Transverse colon (tissue), 4 donors: ENCODE data around the gene PRRT1. TPM values are rescaled to one million over a fixed set of nuclear protein-coding genes. Genes with fewer than 3 reads are reported as not detected.

Source experiments
- DNase-seq: peaks from one replicate; pipeline ENCODE4 v3.0.0-alpha.2; 2019
- H3K27ac ChIP-seq, 4 donors: fragments of 200-600 bp; sonication (generic); 2 replicates each; pipeline ENCODE4 v1.5.1; 2016 to 2018; ENCODE audit warnings: inconsistent platforms in 4 of 4
- H3K27me3 ChIP-seq: fragments of 200-600 bp; sonication (generic); 2 replicates; pipeline ENCODE4 v1.5.1; 2017; ENCODE audit warnings: inconsistent platforms
- H3K36me3 ChIP-seq, 4 donors: fragments of 200-600 bp; sonication (generic); 2 replicates each; pipeline ENCODE4 v1.5.1; 2017 to 2019; ENCODE audit warnings: inconsistent platforms in 4 of 4
- H3K4me1 ChIP-seq, 4 donors: fragments of 200-600 bp; sonication (generic); 2 replicates each; pipeline ENCODE4 v1.5.1; 2017 to 2020; ENCODE audit warnings: inconsistent platforms in 4 of 4
- H3K4me3 ChIP-seq, 4 donors: fragments of 200-600 bp; sonication (generic); 1 replicate in 1 of 4; 2 replicates in 3 of 4; pipeline versions ENCODE4 v1.5.1 to v1.6.1; 2017 to 2019; ENCODE audit warnings: inconsistent platforms in 4 of 4
- H3K9me3 ChIP-seq, 2 donors: fragments of 200-600 bp; sonication (generic); 2 replicates each; pipeline ENCODE4 v1.5.1; 2017 to 2019; ENCODE audit warnings: inconsistent platforms in 2 of 2
- EP300 ChIP-seq: sonication (generic); formaldehyde crosslinking; IDR thresholded peaks from one replicate; pipeline ENCODE4 v1.6.1; 2017; ENCODE audit warnings: antibody characterized with exemption, low read depth
- POLR2A ChIP-seq: fragments of 450-650 bp; IDR thresholded peaks from one replicate; pipeline ENCODE4 v1.6.1; 2016; ENCODE audit warnings: antibody characterized with exemption, mild to moderate bottlenecking, moderate library complexity
- POLR2AphosphoS5 ChIP-seq, 3 donors: sonication (generic); formaldehyde crosslinking; IDR thresholded peaks; one replicate each; pipeline ENCODE4 v1.6.1; 2016; ENCODE audit warnings: antibody characterized with exemption in 3 of 3
- WGBS, 2 donors: methylation state at CpG; one replicate each; pipeline ENCODE4 v1.1.5; 2018; ENCODE audit warnings: low coverage in 1 of 2; 5-methylcytosine and 5-hydroxymethylcytosine counted together
- in situ Hi-C, 4 donors: fragments of 200-750 bp; cut with MboI; loops; one replicate each; pipeline versions ENCODE4 v1.15.0 to v1.15.1; 2017; ENCODE audit warnings: low sequenced_read_pairs in 3 of 4, low pct_ligation_motif_present in 1 of 4, low pct_unique_long_range_greater_than_20kb in 1 of 4
- intact Hi-C: fragments of 100-400 bp; cut with DNase I; formaldehyde crosslinking; loops from one replicate; pipeline ENCODE4 v1.15.1; 2023; ENCODE audit warnings: low total_unique reads
- total RNA-seq, 4 donors: library from RNA; depleted of rRNA; stranded (reverse); fragments of >200 nt; gene quantifications; one replicate each; pipeline ENCODE4 v1.1.0, GENCODE V29; 2016
- TF ChIP-seq, protein P1 (sequence below), 5 experiments: fragments of 200-600 bp in 3 of 5; fragments of 450-650 bp in 2 of 5; sonication (generic) in 3 of 5; IDR thresholded peaks; 1 replicate in 2 of 5; 2 replicates in 3 of 5; pipeline ENCODE4 v1.5.1; 2016 to 2017; ENCODE audit warnings: antibody characterized with exemption in 5 of 5, inconsistent platforms in 3 of 5, mild to moderate bottlenecking in 2 of 5, moderate library complexity in 1 of 5

PRRT1 gene
- total RNA-seq, 4 donors from 2014 or later, result 2.4 to 2.7 TPM; not detected in 2

DNA sequence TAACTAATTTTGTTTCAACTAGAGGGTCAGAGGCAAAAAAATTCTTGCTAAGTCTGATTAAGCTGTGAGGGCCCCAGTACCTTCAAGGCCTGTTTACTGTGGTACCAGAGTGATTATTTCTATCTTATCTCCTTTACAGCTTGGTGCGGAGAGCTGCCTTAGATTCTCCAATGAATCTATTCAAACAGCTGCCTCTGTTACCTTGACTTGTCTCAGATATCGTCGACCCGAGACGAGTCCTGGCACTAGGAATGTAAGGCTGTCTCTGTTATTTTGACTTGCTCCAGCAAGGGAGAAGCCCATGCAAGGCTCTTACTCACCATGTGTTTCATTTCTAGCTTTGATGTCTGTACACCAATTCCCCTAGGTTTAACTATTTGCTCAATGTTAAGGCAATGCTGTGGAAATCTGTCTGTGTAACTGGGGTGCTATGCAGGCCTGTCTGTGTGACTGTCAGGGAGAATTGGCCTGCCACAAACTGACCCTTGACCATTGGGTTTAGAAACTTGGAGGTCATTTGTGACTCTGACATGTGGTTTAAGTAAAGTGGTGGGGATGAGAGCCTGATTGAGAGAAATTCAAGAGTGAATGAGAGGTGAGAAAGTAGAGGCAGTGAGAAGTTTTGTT is 11.2 kb downstream of the PRRT1 start:
- WGBS, 2 donors, result 68 to 89% methylated on average over 4 to 5 of the region's 5 CpGs

DNA sequence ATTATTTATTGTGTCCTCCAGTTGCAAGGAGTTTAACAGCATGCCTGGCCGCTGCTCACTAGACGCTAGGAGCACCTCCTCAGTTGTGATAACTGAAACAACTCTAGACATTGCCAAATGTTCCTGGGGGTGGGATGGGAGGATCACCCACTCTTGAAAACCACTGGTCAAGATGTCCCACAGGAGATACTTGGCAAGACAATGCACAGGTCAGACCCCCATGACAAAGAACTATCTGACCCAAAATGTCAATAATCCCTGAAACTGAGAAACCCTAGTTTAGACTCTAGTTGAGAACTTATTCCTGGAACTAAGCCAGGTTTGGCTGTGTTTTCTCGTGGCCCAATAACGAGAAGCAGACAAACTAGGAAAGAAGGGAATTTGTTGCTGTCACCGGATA is 12.1 kb downstream of the PRRT1 start:
- in situ Hi-C loops, result no loop called here
- H3K4me1 ChIP-seq, result peaks cover 0 to 17% (median 4%) of the 10 kb centered on the region in 4 donors
- TF ChIP-seq POLR2AphosphoS5 (IDR thresholded peaks at IDR 0.05), result no peak
- TF ChIP-seq EP300, result no peak
- TF ChIP-seq, protein P1, sequence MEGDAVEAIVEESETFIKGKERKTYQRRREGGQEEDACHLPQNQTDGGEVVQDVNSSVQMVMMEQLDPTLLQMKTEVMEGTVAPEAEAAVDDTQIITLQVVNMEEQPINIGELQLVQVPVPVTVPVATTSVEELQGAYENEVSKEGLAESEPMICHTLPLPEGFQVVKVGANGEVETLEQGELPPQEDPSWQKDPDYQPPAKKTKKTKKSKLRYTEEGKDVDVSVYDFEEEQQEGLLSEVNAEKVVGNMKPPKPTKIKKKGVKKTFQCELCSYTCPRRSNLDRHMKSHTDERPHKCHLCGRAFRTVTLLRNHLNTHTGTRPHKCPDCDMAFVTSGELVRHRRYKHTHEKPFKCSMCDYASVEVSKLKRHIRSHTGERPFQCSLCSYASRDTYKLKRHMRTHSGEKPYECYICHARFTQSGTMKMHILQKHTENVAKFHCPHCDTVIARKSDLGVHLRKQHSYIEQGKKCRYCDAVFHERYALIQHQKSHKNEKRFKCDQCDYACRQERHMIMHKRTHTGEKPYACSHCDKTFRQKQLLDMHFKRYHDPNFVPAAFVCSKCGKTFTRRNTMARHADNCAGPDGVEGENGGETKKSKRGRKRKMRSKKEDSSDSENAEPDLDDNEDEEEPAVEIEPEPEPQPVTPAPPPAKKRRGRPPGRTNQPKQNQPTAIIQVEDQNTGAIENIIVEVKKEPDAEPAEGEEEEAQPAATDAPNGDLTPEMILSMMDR (IDR thresholded peaks at IDR 0.05), result no peak
- TF ChIP-seq POLR2A, result no peak
- H3K9me3 ChIP-seq, result no peaks in the 10 kb centered on the region
- no peak overlapping the region for H3K4me3 ChIP-seq
- no peaks in the 10 kb centered on the region for H3K27me3 ChIP-seq
- WGBS, 2 donors, result 33 to 78% methylated on average over 3 to 5 of the region's 5 CpGs
- intact Hi-C loops, result no loop called here
- H3K36me3 ChIP-seq, result no peaks in the 10 kb centered on the region
- no peak overlapping the region for H3K27ac ChIP-seq
- DNase-seq, result no peak

More for the DNA sequence above, 11.2 kb downstream of the PRRT1 start:
- no peak overlapping the region for H3K4me3 ChIP-seq
- no peaks in the 10 kb centered on the region for H3K36me3 ChIP-seq
- no peaks in the 10 kb centered on the region for H3K9me3 ChIP-seq
- TF ChIP-seq, protein P1 (IDR thresholded peaks at IDR 0.05), result no peak
- TF ChIP-seq POLR2AphosphoS5 (IDR thresholded peaks at IDR 0.05) (no peak), EP300 (no peak), POLR2A (no peak)
- intact Hi-C loops, result no loop called here
- H3K27ac ChIP-seq, result no peak overlapping the region
- no peaks in the 10 kb centered on the region for H3K27me3 ChIP-seq
- DNase-seq, result no peak
- in situ Hi-C loops, result no loop called here
- peaks cover 0 to 17% (median 4%) of the 10 kb centered on the region in 4 donors for H3K4me1 ChIP-seq

DNA sequence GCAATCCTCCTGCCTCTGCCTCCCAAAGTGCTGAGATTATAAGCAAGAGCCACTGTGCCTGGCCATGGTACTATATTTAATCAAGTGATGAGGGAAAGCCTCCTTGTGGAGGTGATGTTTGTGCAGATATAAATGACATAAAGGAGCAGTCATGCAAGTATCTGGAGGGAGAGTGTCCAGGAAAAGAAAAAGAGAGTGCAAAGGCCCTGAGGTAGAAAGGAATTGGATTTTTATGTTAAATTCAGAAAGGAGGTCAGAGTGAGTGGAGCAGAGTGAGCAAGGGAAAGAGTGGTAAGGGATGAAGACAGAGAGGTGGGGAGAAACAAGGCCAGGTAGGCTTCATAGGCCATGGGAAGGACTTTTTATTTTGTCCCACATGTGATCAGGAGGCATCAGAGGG is 14.3 kb downstream of the PRRT1 start:
- Histone ChIP-seq H3K4me1 (peaks cover 0 to 10% (median 0%) of the 10 kb centered on the region in 4 donors), H3K9me3 (no peaks in the 10 kb centered on the region), H3K27me3 (no peaks in the 10 kb centered on the region), H3K4me3 (no peak overlapping the region), H3K27ac (no peak overlapping the region), H3K36me3 (no peaks in the 10 kb centered on the region)
- DNase-seq, result no peak
- TF ChIP-seq POLR2A (no peak), EP300 (no peak), POLR2AphosphoS5 (IDR thresholded peaks at IDR 0.05) (no peak)
- TF ChIP-seq, protein P1 (IDR thresholded peaks at IDR 0.05), result no peak
- in situ Hi-C loops, result no loop called here
- intact Hi-C loops, result no loop called here

DNA sequence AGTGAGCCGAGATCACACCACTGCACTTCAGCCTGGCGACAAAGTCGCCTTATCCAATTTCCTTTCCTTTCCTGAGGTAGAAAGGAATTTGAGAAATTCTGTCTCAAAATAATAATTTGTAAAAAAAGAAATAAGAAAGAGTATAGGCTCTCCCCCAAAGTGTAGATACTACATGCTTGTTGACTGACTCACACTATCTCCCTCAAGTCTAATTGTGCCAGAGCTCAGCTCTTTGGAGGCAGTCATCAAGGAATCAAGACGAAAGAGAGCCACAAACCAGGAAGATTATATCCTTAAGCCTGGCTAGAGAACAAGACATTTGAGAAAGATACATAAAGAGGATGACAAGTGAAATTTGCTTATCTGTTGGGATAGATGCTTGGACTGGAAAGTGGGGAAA is 18.0 kb downstream of the PRRT1 start:
- 83% methylated on average over 4 of the region's 4 CpGs for WGBS, 2 donors
- no peaks in the 10 kb centered on the region for H3K27me3 ChIP-seq
- no peak for TF ChIP-seq POLR2AphosphoS5 (IDR thresholded peaks at IDR 0.05)
- TF ChIP-seq, protein P1 (IDR thresholded peaks at IDR 0.05), result no peak
- TF ChIP-seq POLR2A, result no peak
- no peak for TF ChIP-seq EP300
- H3K27ac ChIP-seq, result no peak overlapping the region
- H3K9me3 ChIP-seq, result no peaks in the 10 kb centered on the region
- no peaks in the 10 kb centered on the region for H3K36me3 ChIP-seq
- peaks cover 8 to 13% (median 9%) of the 10 kb centered on the region in 4 donors for H3K4me1 ChIP-seq
- in situ Hi-C loops (no loop called here), intact Hi-C loops (no loop called here)
- H3K4me3 ChIP-seq, result no peak overlapping the region
- DNase-seq, result no peak
